Measurements from ENCODE around the gene SWT1.

The SWT1 gene

DNA sequence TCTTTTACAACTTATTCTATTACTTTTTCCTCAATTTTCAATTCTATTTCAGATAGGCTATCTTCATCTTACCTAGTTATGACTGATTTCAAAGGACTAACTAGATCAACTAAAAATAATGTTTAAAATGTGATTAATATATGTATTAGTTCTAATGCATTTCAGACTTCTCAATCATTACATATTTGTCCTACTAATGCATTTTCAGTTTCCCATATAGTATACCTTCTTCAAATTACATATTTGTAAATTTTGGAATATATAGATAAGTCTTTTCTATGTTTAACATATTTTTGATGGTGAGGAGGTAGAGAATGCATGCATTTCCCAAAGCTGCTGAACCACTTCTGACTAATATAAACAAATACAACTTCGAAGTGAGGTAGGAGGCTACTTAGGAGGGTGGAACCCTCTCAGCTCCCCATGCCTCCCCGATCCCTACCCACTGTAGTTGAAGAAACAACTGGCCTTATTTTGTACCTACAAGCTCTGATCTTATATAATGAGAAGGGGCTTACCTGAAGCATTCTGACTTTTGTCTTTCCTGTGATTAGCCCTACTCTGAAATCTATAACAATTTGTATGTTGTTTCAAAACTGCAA is 2.0 kb upstream of the SWT1 start:
- no peak for DNase-seq (ENCODE audit: low read depth)
- TF ChIP-seq, protein P1, sequence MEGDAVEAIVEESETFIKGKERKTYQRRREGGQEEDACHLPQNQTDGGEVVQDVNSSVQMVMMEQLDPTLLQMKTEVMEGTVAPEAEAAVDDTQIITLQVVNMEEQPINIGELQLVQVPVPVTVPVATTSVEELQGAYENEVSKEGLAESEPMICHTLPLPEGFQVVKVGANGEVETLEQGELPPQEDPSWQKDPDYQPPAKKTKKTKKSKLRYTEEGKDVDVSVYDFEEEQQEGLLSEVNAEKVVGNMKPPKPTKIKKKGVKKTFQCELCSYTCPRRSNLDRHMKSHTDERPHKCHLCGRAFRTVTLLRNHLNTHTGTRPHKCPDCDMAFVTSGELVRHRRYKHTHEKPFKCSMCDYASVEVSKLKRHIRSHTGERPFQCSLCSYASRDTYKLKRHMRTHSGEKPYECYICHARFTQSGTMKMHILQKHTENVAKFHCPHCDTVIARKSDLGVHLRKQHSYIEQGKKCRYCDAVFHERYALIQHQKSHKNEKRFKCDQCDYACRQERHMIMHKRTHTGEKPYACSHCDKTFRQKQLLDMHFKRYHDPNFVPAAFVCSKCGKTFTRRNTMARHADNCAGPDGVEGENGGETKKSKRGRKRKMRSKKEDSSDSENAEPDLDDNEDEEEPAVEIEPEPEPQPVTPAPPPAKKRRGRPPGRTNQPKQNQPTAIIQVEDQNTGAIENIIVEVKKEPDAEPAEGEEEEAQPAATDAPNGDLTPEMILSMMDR (IDR thresholded peaks at IDR 0.05; ENCODE audit: control insufficient read depth, insufficient read depth, low read depth, low read length, missing control alignments): no peak
- H3K4me3 ChIP-seq (ENCODE audit: control insufficient read depth, low read depth, low read length): peak overlapping the region; percentile 6; the same call in 1 of the 2 replicates

DNA sequence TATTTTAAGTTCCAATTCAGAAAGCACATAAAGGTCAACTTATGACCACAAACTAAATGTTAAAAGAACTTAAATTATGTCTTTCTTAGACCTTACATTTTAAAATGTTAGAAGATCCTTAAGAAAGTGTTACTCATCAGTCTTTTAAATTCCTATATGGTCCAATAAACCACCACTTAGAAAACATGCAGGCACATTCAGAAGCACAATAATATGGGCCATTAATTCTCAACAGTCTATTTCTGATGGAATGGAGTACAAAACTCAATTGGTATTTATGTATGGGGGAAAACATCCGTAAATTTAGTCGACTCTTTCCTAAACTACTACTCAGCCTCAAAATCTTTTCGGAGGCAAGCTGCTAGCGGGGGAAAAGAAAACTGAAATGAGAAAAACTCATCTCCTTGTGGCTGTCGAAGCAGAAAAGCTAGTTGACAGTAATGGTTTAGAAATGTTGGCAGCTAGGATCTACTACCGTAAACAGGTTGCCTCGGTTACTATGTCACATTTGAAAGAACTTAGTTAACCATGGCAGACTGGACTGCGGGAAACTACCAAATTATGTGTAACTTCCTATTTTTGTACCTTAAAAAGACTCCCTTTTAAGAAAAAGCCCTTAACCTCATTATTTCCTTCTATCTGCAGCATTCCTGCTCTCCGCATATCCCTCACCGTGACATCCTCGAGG is 1.2 kb upstream of the SWT1 start:
- H3K4me3 ChIP-seq (ENCODE audit: control insufficient read depth, low read depth, low read length): peak overlapping the region; percentile 86
- no peak for DNase-seq (ENCODE audit: low read depth)
- TF ChIP-seq, protein P1 (IDR thresholded peaks at IDR 0.05; ENCODE audit: control insufficient read depth, insufficient read depth, low read depth, low read length, missing control alignments): no peak

DNA sequence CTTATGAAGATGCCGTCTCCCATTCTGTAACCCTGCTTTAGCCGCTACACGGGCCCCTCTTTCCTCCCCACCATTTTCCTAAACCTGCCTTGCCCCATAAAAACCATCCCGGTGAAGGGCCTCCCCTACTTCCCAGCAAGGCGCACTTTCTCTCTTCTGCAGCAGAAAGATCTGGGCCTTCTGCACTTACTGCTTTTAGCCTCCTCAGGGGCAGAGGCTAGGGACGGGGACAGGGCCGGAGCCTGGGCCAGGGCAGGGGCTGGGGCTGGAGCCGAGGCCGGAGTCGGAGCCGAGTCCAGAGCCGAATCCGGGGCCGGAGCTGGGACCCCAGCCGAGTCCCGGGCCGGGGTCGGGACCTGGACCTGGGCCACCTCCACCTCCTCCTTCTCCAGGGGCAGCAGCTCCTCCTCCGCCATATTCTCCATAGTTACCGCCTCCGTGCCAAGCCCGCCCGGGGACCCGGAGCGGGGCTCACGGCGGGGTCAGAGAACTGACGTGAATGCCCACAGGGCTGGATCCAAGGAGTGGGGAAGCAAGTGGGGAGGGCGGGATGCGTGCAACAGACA is 596 bp upstream of the SWT1 start:
- DNase-seq (ENCODE audit: low read depth): no peak
- TF ChIP-seq, protein P1 (IDR thresholded peaks at IDR 0.05; ENCODE audit: control insufficient read depth, insufficient read depth, low read depth, low read length, missing control alignments): no peak
- H3K4me3 ChIP-seq (ENCODE audit: control insufficient read depth, low read depth, low read length): peak overlapping the region; percentile 86

DNA sequence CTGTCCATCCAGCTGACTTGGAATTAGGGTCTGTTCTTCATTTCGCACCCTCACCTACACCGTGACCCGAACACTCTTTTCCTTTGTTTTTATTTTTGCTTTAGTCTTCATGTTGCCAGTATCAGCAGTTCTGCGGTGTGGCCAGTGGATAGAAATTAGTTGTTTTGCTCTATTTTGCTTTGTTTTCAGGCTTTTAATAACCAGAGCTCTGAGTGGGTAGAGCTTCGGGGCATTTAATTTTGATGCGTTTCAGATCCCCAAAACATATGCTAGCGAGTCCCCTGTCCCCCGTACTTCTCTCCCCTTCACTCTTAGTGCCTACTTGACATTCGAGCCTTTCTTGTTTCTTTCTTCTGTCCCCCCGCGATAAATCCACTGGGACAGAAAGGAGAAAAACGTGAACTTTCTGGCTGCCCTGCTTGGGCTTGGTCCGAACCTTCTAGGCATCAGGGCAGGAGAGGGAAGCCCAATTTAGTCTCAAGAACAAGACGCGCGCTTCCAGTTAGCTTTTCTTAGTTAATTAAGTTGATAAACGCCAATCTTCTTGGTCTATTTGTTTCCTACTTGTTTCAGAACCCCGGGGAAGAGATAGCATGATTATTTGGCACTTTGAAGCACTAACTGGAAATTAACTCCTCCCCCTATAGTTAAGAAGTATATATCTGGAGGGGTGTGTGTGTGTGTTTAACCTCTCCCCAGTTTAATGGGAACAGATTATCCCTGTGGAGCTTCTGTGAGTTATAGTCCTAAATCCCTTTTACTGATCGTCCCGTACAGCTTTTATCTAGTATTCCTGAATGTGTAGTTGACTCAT is 839 bp downstream of the SWT1 start:
- TF ChIP-seq, protein P1 (IDR thresholded peaks at IDR 0.05; ENCODE audit: control insufficient read depth, insufficient read depth, low read depth, low read length, missing control alignments): no peak
- no peak for DNase-seq (ENCODE audit: low read depth)
- peak overlapping the region; percentile 86 for H3K4me3 ChIP-seq (ENCODE audit: control insufficient read depth, low read depth, low read length)

DNA sequence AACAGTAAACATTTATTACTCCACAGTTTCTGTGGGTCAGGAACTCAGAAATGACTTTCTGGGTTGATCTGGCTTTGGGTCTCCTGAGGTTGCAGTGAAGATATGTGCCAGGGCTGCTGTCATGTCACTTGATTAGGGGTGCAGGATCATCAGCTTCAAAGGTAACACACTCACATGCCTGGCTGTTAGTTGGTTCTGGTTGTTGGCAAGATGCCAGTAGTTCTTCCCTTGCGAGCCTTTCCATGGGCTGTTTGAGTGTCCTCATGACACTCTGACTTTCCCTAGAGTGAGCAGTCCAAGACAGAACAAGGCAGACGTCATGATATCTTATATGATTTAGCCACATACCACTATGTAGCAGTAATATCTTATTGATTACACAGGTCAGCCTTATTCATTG is 1.8 kb downstream of the SWT1 start:
- DNase-seq (ENCODE audit: low read depth): no peak
- no peak overlapping the region for H3K4me3 ChIP-seq (ENCODE audit: control insufficient read depth, low read depth, low read length)
- TF ChIP-seq, protein P1 (IDR thresholded peaks at IDR 0.05; ENCODE audit: control insufficient read depth, insufficient read depth, low read depth, low read length, missing control alignments): no peak

DNA sequence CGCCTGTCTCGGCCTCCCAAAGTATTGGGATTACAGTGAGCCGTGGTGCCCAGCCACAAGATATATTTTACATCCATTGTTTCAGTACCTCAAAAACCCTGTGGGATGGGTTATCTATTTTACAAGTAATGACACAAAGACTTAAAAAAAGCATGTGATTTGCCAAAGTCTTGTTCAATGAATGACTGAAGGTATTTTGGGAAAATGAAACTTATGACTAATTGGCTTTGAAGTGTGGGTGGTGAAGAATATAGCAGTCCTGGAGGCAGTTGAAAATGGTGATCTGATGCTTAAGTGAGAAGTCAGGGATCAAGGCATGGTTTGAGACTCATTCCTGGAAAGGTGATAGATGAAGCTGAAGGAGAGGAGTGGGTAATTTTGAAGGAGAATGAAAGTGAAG is 3.0 kb downstream of the SWT1 start:
- TF ChIP-seq, protein P1 (IDR thresholded peaks at IDR 0.05; ENCODE audit: control insufficient read depth, insufficient read depth, low read depth, low read length, missing control alignments): no peak
- no peak for DNase-seq (ENCODE audit: low read depth)
- H3K4me3 ChIP-seq (ENCODE audit: control insufficient read depth, low read depth, low read length): no peak overlapping the region
